T-helper 2 cell (primary cell): ENCODE results near the gene TCFL5.
A peak's percentile ranks its signal among the peaks of the same experiment; 100 is the strongest.

Experiments used
- DNase-seq, 5 experiments: peaks; one replicate each; pipeline versions ENCODE4 v3.0.0 to v3.0.0-alpha.2; 2012 to 2022

The TCFL5 gene

GRCh38 chr20:62794007-62794724, 67.5 kb downstream of the TCFL5 start:
- DNase-seq = peak; percentile 87 to 95 (median 90)

GRCh38 chr20:62793757-62794006, 67.9 kb downstream of the TCFL5 start:
- DNase-seq = no peak

DNA sequence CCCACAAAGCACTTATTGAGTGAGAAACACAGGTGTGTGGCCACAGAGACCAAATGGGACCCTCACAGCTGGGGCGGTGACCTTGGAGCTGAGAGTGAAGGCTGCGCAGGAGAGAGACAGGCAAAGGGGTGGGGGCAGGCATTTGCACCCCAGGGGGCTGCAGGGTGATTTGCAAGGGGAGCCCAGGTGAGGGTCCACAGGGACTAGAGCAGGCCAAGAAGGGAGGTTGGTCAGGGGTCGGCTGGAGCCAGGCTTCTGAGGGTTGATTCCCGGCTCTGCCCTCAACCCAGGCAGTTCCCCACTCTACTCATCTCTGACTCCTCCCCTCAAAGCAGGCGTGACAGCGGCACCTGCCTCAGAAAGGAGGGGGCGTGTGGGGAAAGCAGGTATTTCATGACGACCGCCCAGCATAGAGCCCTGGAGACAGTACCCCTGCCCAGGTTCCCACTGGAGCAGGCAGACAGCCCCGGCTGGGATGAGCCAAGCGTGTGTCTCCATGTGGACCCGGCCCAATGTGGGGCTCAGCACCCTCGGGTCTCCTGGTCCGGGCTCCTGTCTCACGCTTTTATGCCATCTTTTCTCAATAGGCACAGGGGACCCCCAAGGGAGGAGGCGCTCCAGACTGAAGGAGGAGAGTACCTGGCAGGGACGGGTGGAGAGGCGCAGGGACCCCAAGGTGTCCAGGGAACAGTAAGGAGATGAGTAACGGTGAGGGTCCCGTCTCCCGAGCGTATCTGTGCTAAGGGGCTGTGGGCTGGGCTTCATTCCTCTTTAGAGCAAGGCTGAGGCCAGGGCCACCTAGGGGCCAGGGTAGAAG, 68.5 kb downstream of the TCFL5 start:
- no peak for DNase-seq

GRCh38 chr20:62792182-62792939, 69.3 kb downstream of the TCFL5 start:
- no peak for DNase-seq

GRCh38 chr20:62791301-62792181, 70.1 kb downstream of the TCFL5 start:
- peak in 4 of 5 experiments; percentile 50 to 77 (median 55) for DNase-seq
